Activated CD4-positive, alpha-beta T cell treated with anti-CD3 and anti-CD28 coated beads for 4 hours (primary cell): ENCODE results near the gene ELOVL3.
"Not testable (repeated sequence)": the region's sequence is repeated elsewhere in the genome, so short reads cannot be mapped to it uniquely, and the experiment has no call there.

Experiments used
- DNase-seq, 2 donors: peaks; one replicate each; pipeline ENCODE4 v3.0.0-alpha.2; 2020

Gene ELOVL3

GRCh38 chr10:102229810-102230263 lies 3.7 kb downstream of the ELOVL3 start:
- peak; percentile 84 to 85 for DNase-seq

- peak; percentile 19 to 42 for DNase-seq
Measured at GRCh38 chr10:102230264-102230860, 4.3 kb downstream of the ELOVL3 start.

GRCh38 chr10:102230861-102231356 lies 4.8 kb downstream of the ELOVL3 start:
- peak; percentile 39 to 40 for DNase-seq

GRCh38 chr10:102231357-102232318 lies 5.5 kb downstream of the ELOVL3 start:
- DNase-seq: peak; percentile 62 to 64

GRCh38 chr10:102233997-102234396 lies 7.9 kb downstream of the ELOVL3 start:
- no peak for DNase-seq

- DNase-seq: no peak
Measured at GRCh38 chr10:102234888-102235597, 8.9 kb downstream of the ELOVL3 start.

- no peak for DNase-seq
Measured at GRCh38 chr10:102235598-102235920, 9.5 kb downstream of the ELOVL3 start.

- DNase-seq: no peak
Measured at GRCh38 chr10:102236006-102236405, 9.9 kb downstream of the ELOVL3 start.

GRCh38 chr10:102237711-102238252 lies 11.7 kb downstream of the ELOVL3 start:
- DNase-seq: no peak

GRCh38 chr10:102240467-102241031 lies 14.4 kb downstream of the ELOVL3 start:
- no peak for DNase-seq

- no peak for DNase-seq
Measured at GRCh38 chr10:102241032-102241443, 14.9 kb downstream of the ELOVL3 start.

- peak; percentile 83 to 89 for DNase-seq
Measured at GRCh38 chr10:102241444-102242117, 15.5 kb downstream of the ELOVL3 start, which contains the start of gene PITX3. TSS of gene PITX3 (minus strand) at chr10:102241512. CDS start at chr10:102232080, 9,432 bp downstream.

GRCh38 chr10:102242118-102242485 lies 16.0 kb downstream of the ELOVL3 start:
- DNase-seq: no peak

GRCh38 chr10:102243309-102243708 lies 17.2 kb downstream of the ELOVL3 start:
- DNase-seq: no peak

- DNase-seq: peak; percentile 83
Measured at GRCh38 chr10:102245082-102245931, 19.2 kb downstream of the ELOVL3 start, which contains the start of gene GBF1. TSS of gene GBF1 (plus strand) at chr10:102245532. CDS start at chr10:102258939, 13,407 bp downstream.

GRCh38 chr10:102245932-102246251 lies 19.8 kb downstream of the ELOVL3 start:
- no peak for DNase-seq

- DNase-seq: no peak
Measured at GRCh38 chr10:102246261-102246660, 20.2 kb downstream of the ELOVL3 start.

- no peak for DNase-seq
Measured at GRCh38 chr10:102247734-102248133, 21.6 kb downstream of the ELOVL3 start.

- not testable (repeated sequence) for DNase-seq
Measured at GRCh38 chr10:102252508-102252907, 26.4 kb downstream of the ELOVL3 start.

- no peak for DNase-seq
Measured at GRCh38 chr10:102254426-102254825, 28.3 kb downstream of the ELOVL3 start.

GRCh38 chr10:102255404-102255803 lies 29.3 kb downstream of the ELOVL3 start:
- no peak for DNase-seq
